Bronchial epithelial cell (primary cell): Measurements from ENCODE around the gene CTNNA2. TPM values are rescaled to one million over a fixed set of nuclear protein-coding genes. Genes with fewer than 3 reads are reported as not detected.

Source experiments
- DNase-seq: peaks from one replicate; pipeline ENCODE4 v3.0.0-alpha.2; 2010; ENCODE audit warnings: low read depth
- FAIRE-seq: peaks from 2 replicates; lab custom pipeline; 2011; peaks lifted over from hg19 to GRCh38; lab: Jason Lieb, UNC
- H3K27me3 ChIP-seq: 2 replicates; pipeline ENCODE4 v1.5.1; 2011; ENCODE audit warnings: low read length; ENCODE audit not compliant: control insufficient read depth, insufficient read depth
- H3K36me3 ChIP-seq: 2 replicates; pipeline ENCODE4 v1.5.1; 2011; ENCODE audit warnings: low read length; ENCODE audit not compliant: control insufficient read depth, insufficient read depth
- H3K4me3 ChIP-seq: 2 replicates; pipeline ENCODE4 v1.5.1; 2011; ENCODE audit warnings: mild to moderate bottlenecking, low read depth, low read length, control low read depth
- total RNA-seq: library from RNA; depleted of rRNA; stranded (reverse); fragments of >200 nt; gene quantifications from 2 replicates; pipeline ENCODE4 v1.2.1, GENCODE V29; 2014
- TF ChIP-seq, protein P1 (sequence below): IDR thresholded peaks from 2 replicates; pipeline ENCODE4 v1.5.1; 2011; ENCODE audit warnings: mild to moderate bottlenecking, moderate library complexity, low read length, control low read depth, inconsistent platforms; ENCODE audit not compliant: insufficient read depth, severe bottlenecking

CTNNA2 gene
- total RNA-seq, 1 donor from 2014 or later, result not detected

DNA sequence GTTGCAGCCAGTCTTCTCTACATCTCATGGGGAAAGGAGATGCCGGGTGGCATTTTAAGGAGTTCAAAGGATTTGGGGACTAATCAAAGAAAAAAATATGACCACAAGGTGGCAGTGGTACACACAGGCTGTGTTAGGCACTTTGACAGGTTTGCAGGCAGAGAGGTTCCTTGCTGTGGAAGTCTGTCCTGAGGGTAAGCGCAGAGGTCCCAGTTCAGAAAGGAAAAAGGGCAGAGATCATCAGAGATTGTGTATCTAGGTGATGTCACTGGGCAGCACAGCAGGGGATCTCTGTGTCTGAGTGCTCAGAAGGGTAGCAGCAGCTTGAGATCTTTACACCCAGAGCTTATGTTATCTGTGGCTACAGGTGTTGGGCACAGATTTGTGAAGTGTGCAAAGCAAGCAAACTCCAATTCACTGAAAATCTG lies 560.3 kb downstream of the CTNNA2 start:
- FAIRE-seq, result no peak
- peak; percentile 50 for DNase-seq

DNA sequence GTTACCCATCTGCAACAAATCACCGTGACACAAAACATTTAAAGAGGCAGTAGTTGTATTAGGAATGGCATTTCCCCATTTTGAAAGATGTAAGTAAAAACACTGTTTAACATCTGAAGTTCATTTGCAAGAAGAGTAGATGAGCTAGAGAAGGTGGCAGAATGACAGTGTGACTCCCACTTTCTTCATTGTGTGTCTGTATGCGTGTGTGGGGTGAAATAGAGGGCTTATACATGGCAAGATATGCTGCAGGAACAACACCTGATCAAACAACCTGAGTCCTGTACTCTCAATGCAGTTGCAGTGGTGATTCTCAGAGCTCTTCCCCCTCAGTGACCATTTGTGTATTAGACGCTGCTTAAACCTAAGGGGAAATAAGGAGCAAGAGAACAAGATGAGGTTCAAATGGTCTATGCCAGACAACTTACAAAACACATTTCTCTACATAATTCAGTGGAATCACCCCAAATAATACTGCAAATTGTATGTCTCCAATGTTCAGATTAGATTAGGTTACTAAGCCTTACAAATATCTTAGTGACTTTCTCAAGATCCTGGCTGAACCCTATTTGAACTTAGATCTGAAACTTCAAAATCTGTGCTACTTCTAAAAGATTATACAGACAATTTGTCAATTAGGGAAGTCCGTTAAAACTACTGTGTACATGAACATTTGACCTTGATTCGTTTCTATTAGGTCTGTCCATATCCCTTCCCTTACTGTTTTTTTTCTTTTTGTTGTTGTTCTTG lies 561.6 kb downstream of the CTNNA2 start:
- DNase-seq (no peak), FAIRE-seq (no peak)
- TF ChIP-seq, protein P1, sequence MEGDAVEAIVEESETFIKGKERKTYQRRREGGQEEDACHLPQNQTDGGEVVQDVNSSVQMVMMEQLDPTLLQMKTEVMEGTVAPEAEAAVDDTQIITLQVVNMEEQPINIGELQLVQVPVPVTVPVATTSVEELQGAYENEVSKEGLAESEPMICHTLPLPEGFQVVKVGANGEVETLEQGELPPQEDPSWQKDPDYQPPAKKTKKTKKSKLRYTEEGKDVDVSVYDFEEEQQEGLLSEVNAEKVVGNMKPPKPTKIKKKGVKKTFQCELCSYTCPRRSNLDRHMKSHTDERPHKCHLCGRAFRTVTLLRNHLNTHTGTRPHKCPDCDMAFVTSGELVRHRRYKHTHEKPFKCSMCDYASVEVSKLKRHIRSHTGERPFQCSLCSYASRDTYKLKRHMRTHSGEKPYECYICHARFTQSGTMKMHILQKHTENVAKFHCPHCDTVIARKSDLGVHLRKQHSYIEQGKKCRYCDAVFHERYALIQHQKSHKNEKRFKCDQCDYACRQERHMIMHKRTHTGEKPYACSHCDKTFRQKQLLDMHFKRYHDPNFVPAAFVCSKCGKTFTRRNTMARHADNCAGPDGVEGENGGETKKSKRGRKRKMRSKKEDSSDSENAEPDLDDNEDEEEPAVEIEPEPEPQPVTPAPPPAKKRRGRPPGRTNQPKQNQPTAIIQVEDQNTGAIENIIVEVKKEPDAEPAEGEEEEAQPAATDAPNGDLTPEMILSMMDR, result no peak
- H3K27me3 ChIP-seq, result no peaks in the 10 kb centered on the region
- no peak overlapping the region for H3K4me3 ChIP-seq
- no peaks in the 10 kb centered on the region for H3K36me3 ChIP-seq

More for the DNA sequence above, 560.3 kb downstream of the CTNNA2 start:
- no peak overlapping the region for H3K4me3 ChIP-seq
- no peaks in the 10 kb centered on the region for H3K36me3 ChIP-seq
- H3K27me3 ChIP-seq, result no peaks in the 10 kb centered on the region
- TF ChIP-seq, protein P1, result peak; percentile 66

DNA sequence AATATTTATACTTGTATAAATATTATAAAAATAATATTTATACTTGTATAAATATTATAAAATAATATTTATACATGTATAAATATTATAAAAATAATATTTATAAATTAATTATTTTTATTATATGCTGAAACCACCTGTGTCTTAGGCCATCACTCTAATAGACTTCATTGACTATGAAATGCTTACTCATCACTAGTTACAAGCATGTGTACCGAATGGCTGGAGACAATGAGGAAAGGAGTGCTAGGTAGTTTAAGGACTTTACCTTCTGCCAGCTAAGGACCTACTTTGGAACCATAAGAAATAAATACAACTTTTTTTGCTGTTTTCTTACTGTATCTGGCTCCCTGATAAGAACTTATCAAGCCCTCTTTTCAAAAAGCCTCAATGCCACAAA lies 562.9 kb downstream of the CTNNA2 start:
- FAIRE-seq, result no peak
- no peaks in the 10 kb centered on the region for H3K27me3 ChIP-seq
- no peaks in the 10 kb centered on the region for H3K36me3 ChIP-seq
- TF ChIP-seq, protein P1, result no peak
- DNase-seq, result no peak
- H3K4me3 ChIP-seq, result no peak overlapping the region

DNA sequence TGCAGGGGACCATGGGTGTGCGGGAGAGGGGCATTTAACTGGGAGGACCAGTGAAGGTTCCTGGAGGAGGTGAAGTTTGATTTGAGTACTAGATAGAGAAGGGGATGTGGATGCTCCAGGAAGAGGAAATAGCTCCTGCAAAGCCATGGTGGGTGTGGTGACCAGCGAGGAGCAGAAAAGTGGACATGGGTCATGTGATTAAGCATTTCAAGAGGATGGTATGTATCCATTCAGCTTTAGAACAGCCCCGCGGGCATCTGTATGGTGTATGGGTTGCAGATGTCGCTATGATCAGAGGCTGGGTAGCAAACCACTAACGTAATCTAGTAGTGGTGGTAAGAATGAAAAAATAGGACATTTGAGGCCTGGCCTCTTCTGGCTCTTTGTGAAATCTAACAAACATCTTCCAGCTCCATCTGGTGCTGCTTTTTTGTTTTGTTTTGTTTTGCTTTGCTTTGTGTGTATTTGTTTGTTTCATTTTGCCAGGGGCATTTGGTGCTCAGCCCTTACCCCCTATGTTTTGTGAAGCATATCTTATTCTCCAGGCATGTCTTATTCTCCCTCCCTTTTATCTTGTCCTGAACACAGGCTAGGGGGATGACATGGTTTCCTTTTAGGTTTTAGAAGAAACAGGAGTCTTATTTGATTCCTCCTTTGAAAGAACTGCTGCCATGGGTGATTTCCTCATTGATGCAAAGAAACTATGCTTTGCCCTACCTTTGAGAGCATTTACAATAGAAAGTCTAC lies 565.6 kb downstream of the CTNNA2 start:
- TF ChIP-seq, protein P1, result no peak
- H3K27me3 ChIP-seq, result no peaks in the 10 kb centered on the region
- no peak for FAIRE-seq
- no peak overlapping the region for H3K4me3 ChIP-seq
- DNase-seq, result no peak
- no peaks in the 10 kb centered on the region for H3K36me3 ChIP-seq

DNA sequence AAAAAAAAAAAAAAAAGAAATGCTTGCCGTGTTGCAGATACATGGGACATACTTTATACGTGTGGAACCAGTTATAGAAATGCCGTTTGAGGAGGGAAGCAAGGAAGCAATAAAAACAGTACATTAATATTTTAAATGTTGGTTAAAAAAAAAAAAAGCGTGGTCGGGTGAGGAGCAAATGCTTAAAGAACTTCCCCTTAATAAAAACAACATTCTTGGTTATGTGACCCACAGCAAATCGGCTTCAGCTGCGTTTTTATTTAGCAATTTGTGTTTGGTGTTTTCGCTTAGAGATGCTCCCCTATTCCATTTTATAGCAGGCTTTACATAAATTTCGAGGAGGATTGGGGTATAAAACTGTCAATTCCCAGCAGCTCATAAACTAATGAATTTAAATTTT lies 568.1 kb downstream of the CTNNA2 start:
- TF ChIP-seq, protein P1, result no peak
- FAIRE-seq (no peak), DNase-seq (no peak)
- no peak overlapping the region for H3K4me3 ChIP-seq
- no peaks in the 10 kb centered on the region for H3K27me3 ChIP-seq
- no peaks in the 10 kb centered on the region for H3K36me3 ChIP-seq
